HG03558 (cell line): Measurements from ENCODE around the gene ASB2.
A peak's percentile ranks its signal among the peaks of the same experiment; 100 is the strongest.

Experiments
- ATAC-seq: cut with Tn5 transposase; IDR thresholded peaks from one replicate; pipeline ENCODE4 v1.9.1; 2021; ENCODE audit warnings: moderate number of reproducible peaks; ENCODE audit not compliant: unreplicated experiment; ENCODE audit errors: extremely low read depth

Gene ASB2

DNA sequence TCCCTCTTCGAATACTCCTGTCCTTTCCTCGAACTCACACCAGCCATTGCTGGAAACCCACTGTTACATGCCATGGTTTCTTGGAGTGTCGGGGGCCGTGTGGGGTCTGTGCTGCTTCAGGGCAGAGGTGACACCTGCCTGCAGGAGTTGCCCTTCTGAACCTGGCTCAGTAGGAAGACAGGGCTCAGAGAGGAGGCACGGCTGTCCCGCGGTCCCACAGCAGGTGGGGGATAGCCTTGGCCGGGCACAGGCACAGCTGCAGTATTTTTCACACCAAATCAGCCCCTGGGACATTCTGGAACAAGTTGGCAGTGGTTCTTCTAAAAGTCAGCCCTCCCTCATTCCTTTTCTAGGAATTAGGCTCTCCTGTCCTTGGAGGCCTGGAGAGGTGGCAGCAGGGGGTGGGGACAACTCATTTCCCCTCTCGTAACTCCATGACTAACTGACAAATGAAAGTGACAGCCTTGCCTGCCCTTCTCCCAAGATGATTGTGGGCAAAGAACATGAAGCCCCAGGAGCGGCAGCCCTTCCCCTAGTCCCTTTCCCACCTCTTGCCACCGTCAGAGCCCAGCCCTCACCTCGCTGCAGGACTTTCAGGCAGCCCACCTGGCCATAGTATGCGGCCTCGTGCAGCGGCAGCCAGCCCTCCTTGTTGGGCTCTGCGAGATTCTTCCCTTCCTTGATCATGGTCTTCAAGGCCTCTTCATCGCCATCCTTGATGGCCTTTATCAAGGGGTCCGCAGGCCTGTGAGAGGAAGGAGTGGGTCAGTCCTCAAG is 22.4 kb downstream of the ASB2 start:
- ATAC-seq, result no peak

DNA sequence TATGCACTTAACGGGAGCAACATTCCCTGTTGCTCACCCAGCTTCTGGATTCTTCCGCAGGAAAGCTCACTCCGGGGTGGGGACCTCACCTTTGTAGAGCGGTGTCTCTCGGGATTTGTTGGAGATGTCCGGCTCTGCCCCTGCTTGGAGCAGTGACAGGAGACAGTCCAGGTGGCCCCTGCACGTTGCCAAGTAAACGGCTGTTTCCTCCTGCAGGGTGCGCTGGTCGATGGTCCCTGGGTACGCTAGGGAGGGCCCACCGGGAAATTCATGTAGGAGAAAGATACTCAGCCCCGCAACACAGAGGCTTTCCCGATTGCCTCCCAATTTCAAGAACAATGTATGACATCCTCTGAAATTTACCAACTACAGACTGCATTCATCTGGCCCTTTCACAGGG is 23.1 kb downstream of the ASB2 start:
- no peak for ATAC-seq

DNA sequence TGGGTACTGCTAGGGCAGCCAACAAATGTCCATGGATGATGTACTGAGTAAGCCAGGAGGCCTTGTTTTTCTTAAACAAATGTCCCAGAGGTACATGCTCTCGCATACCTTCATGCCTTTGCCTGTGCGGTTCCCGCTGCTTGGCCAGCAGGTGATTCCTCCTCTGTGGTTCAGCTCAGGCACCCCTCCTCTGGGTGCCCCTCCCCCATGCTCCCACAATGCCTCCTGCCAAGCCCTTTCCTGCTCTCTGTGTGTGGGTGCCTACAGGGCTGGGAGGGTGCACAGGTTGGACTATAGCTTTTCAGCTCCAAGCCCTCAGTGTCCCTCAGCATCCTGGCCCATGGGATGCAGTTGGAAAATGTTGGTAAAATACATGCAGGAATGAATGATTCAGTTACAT is 23.5 kb downstream of the ASB2 start:
- no peak for ATAC-seq

DNA sequence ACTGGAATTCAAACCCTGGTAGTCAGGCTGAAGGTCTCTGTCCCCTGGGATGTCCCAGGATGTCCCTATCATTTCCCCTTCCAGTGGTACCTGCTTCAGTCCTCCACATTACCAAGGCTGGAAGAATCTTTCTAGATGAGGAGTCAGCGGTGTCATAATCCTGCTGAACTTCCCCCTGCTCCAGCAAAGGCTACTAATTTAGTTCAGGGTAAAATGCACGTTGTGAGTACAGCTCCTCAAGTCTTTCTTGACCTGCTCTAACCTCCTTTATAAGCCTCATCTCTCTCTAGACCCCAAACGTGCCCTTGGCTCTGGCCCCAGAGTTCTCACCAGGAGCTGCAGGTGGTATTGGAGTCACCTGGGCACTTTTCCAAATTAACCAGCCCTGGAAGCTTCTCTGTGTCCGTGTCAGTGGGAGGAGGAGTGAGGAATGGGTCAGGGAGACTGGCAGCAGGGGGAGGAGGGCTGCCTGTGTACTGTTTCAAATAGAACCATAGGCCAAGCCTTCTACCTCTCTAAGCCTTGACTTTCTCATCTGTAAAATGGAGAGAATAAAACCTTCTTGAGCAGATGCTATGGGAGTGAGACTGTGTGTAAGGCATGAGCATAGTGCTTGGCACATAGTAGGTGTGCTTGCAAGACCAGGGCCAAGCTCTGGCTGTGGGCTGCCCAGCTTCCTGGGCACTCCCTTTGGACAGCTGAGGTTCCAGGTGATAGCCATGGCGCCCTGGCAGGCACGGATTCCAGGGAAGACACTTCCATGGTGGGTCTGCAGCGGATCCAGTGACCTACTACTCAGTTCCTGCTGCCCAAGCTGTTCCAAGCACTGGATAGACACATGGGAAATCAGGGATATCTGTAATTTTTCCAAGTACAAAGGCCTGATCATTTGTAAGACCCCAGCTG is 24.5 kb downstream of the ASB2 start:
- ATAC-seq, result no peak

DNA sequence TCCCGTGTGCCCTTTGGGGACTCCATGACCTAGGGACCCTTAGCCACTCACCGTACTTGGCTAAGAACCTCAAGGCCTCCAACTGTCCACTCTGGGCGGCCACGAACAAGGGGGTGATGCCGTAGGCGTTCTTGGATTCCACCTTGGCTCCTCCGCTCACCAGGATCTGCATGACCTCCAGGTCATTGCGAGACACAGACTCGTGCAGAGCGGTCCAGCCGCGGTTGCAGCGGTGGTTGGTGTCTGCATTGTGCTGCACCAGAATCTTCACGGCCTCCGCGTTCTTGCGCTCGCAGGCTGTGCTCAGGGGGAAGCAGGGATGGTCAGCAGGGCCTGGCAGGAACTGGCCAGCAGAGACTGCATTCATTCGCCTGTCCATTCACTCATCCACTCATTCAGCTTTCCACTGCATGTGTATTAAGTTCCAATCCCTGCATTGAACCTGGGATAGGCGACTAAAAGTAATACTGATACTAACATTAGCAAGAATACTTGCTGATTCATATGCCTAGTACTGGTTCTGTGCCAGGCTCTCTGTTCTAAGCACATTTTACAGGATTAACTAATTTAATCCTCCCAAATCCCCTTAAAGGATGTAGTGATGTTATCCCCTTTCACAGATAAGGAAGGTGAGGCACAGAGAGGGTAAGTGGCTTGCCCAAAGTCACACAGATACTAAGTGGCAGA is 25.3 kb downstream of the ASB2 start:
- no peak for ATAC-seq

- ATAC-seq, result no peak
Measured at GRCh38 chr14:93949511-93950075, 26.8 kb downstream of the ASB2 start.

- no peak for ATAC-seq
Measured at GRCh38 chr14:93947282-93947681, 29.1 kb downstream of the ASB2 start.

GRCh38 chr14:93946541-93947090 is 29.8 kb downstream of the ASB2 start:
- ATAC-seq, result no peak

- ATAC-seq, result no peak
Measured at GRCh38 chr14:93946104-93946503, 30.3 kb downstream of the ASB2 start.

DNA sequence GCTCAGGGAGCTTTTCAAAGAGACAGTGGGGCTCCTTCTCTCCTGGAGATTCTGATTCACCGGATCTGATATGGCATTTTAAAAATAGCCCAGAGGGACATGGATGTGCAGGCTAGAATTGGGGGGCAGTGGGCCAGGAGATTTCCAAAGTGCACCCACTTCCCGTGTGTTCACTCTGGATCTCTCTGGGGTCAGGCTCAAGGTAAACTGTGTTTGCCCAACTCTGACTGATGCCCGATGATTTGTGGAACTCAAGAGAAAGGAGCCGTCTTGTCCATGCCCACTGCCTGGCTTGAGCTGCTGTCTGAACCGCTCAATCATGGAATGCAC is 31.3 kb downstream of the ASB2 start:
- ATAC-seq, result no peak

DNA sequence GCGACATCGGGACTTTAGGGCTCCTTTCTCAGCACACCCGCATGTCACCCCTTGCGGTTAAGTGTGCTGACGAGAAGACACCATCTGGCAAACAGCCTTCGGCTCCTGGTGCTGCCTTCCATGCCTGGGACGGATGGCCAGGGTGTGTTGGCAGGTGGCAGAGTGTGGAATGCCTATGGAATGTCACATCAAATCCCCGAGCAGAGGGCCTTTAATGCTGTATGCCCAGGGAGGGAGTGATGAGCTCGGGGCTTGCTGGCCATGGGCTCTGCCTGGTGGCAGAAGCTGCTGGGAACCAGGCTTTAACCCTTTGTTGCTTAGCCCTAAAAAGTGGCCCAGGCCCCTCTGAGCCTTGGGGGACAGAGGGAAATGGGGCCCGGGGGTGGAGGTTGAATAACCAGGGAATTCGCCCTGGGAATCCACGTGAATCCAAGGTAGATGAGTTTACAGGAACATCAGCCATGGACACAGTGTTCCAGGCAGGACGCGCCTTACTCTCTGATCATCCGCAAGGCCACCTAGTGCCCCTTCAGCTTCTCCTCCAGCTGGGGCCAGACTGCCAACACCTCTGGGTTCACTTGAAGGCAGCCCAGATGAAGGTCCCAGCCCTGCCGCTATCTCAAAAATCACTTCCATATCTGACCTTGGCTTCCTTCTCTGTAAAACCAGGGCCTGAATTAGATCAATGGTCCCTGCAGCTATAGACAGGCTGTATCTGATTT is 31.9 kb downstream of the ASB2 start:
- ATAC-seq, result no peak

DNA sequence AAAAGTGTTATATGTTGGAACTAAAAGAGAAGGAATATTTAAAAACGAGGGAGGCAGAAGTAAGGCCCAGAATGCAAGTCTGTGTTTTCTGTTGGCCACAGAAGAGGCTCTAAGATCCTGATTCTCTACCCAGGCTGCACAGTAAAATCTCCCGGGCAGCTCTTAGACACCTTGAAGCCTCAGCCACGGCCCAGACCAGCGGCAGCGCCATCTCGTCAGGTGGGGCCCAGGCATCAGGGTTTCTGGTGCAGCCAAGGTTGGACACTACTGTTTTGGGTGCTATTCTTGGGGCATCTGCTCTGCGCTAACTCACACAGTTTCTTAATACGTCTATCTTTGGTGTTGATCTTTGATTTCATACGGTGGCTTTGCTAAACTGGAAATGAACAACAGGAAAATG is 32.4 kb downstream of the ASB2 start:
- no peak for ATAC-seq

DNA sequence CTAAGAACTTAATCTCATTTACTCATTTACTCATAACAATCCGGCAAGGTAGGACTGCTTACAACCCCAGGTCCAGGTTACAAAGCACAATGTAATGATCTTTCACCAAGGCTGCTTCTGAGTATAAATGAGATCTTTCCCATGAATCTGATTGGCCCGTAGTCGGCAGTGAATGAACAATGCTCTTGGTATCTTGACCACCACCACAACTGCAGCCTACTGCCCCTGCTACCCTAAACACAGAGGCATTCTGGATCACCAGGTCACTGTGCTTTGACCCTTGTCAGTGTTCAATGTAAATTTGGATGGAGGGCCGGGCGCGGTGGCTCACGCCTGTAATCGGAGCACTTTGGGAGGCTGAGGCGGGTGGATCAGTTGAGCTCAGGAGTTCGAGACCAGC is 33.3 kb downstream of the ASB2 start:
- no peak for ATAC-seq

DNA sequence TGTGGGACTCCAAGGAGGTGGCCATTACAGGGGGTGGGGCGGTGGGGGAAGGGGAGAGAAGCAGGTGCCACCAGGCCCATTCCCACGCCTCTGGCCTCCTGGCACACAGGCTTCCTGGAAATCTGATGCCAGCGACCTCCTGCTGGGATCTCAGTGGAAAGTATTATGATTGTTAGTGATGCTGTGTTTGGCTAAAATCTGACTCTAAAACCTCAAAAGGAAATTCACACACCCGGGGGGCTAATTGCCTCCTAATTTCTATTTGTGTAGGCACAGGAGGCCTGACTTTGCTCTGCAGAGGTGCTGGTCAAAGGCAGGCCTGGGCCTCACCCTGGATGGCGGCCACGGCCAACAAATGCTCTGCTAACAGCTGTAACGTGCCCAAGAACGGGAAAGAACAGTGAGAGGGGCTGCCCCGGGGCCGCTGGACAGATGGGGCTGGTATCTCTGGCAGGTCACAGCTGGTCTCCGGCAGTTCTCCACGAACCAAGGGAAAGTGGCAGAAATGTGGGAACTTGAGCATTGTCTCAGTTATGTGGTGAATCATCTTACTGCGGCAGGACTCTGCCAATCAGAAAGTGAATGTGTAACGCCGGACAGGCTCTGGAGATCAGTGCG is 35.0 kb downstream of the ASB2 start:
- no peak for ATAC-seq

DNA sequence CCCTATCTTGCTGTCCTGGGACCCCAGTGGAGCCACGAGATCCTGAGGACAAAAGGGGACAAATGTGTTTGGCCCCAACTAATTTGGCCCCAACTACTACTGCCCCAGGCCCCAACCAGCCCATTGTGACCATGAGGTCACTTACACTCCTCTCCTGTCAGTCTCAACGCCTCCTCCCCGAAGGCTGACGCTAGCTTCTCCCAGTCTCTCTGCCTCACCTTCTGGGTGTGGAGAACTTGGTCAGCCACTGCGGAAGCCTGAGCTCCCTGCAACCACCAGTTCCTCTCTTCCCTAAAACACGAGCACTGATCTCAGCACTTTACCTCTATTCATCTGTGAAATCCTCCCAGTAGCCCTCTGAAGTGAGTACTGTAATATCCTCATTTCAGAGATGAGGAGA is 35.9 kb downstream of the ASB2 start:
- no peak for ATAC-seq

DNA sequence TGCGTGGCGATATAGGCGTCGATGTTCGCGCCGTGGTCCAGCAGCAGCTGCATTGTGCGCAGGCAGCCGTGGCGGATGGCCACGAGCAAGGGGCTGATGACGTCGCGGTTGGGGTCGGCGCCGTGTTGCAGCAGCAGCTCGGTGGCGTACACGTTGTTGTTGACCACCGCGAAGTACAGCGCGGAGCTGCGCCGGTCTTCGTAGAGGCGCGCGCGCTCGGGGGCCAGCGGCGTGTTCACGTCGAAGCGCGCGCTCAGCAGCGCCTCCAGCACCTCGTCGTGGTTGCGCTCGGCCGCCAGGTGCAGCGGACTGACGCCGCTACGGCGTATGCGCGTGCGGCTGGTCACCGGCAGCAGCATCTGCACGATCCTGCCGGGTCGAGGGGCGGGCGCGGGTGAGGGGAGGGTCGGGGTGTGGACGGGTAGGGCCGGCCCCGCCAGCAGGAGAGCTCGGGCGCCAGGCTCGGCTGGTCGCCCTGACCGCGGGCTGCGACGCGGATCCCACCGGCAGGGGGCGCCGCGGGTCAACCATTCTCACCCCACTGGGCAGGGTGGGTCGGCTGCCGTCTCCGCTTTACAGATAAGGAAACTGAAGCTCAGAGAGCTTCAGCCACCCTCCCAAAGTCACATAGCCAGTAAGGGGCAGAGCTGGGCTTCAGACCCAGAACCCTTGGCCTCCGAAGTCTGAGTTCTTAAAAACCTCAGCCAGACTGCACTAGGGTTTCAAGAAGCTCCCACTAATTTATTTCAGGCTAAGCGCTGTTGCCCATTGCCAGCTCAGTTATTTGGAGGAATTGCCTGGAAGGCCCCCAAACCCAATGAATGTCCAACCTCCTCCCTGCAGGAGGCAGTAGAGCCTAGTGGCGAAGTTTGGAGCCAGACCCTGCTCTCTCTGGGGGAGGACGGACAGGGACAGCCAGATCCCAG is 36.8 kb downstream of the ASB2 start:
- ATAC-seq, result peak; percentile 76

GRCh38 chr14:93938751-93939303 is 37.5 kb downstream of the ASB2 start:
- no peak for ATAC-seq

DNA sequence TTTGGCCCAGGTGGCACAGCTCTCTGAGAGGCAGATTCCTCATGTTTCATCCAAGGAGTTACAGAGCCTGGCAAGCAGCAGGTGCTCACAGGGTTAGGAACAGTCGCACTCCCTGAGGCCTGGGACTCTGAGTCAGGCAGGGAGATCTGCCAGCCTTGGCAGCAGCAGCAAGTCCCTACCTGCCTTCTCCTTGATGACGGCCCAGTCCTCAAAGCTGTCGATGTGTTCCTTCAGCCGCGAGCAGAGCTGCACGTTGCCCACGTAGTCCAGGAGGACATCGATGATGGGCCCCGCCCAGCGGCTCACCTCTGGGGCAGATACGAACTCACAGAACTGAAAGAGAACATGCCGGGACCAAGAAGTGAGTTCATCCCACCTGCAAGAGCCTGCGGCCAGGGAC is 38.9 kb downstream of the ASB2 start:
- ATAC-seq, result no peak
